ENCODE measurements around the gene ADGB.
"Not testable (repeated sequence)": the region's sequence is repeated elsewhere in the genome, so short reads cannot be mapped to it uniquely, and the experiment has no call there.

Gene ADGB

GRCh38 chr6:146598772-146599405 is at the start of gene ADGB:
TSS of gene ADGB (plus strand) at chr6:146598972. CDS start at chr6:146599041, 69 bp downstream.
- peak; percentile 18 for DNase-seq (ENCODE audit: low read depth)

GRCh38 chr6:146550911-146551310 is 47.9 kb upstream of the ADGB start:
- DNase-seq (ENCODE audit: low read depth), result no peak

GRCh38 chr6:146551545-146551944 is 47.2 kb upstream of the ADGB start:
- DNase-seq (ENCODE audit: low read depth), result no peak

- no peak for DNase-seq (ENCODE audit: low read depth)
Measured at GRCh38 chr6:146553377-146554135, 45.2 kb upstream of the ADGB start.

GRCh38 chr6:146560607-146561006 is 38.2 kb upstream of the ADGB start:
- no peak for DNase-seq (ENCODE audit: low read depth)

GRCh38 chr6:146566661-146567060 is 32.1 kb upstream of the ADGB start:
- DNase-seq (ENCODE audit: low read depth), result not testable (repeated sequence)

- not testable (repeated sequence) for DNase-seq (ENCODE audit: low read depth)
Measured at GRCh38 chr6:146568619-146569018, 30.2 kb upstream of the ADGB start.

GRCh38 chr6:146574211-146574610 is 24.6 kb upstream of the ADGB start:
- DNase-seq (ENCODE audit: low read depth), result no peak

GRCh38 chr6:146578054-146578453 is 20.7 kb upstream of the ADGB start:
- DNase-seq (ENCODE audit: low read depth), result no peak

- no peak for DNase-seq (ENCODE audit: low read depth)
Measured at GRCh38 chr6:146581968-146582367, 16.8 kb upstream of the ADGB start.

GRCh38 chr6:146582857-146583256 is 15.9 kb upstream of the ADGB start:
- DNase-seq (ENCODE audit: low read depth), result peak; percentile 23

GRCh38 chr6:146583966-146584365 is 14.8 kb upstream of the ADGB start:
- DNase-seq (ENCODE audit: low read depth), result no peak

- DNase-seq (ENCODE audit: low read depth), result no peak
Measured at GRCh38 chr6:146587459-146587858, 11.3 kb upstream of the ADGB start.

- DNase-seq (ENCODE audit: low read depth), result no peak
Measured at GRCh38 chr6:146590492-146590891, 8.3 kb upstream of the ADGB start.

- no peak for DNase-seq (ENCODE audit: low read depth)
Measured at GRCh38 chr6:146592451-146592850, 6.3 kb upstream of the ADGB start.

GRCh38 chr6:146593986-146594385 is 4.8 kb upstream of the ADGB start:
- DNase-seq (ENCODE audit: low read depth), result no peak

- no peak for DNase-seq (ENCODE audit: low read depth)
Measured at GRCh38 chr6:146594495-146594894, 4.3 kb upstream of the ADGB start.

GRCh38 chr6:146595972-146596731 is 2.6 kb upstream of the ADGB start:
- DNase-seq (ENCODE audit: low read depth), result no peak

- no peak for DNase-seq (ENCODE audit: low read depth)
Measured at GRCh38 chr6:146601352-146601751, 2.6 kb downstream of the ADGB start.

GRCh38 chr6:146602526-146602925 is 3.8 kb downstream of the ADGB start:
- no peak for DNase-seq (ENCODE audit: low read depth)

GRCh38 chr6:146613947-146614346 is 15.2 kb downstream of the ADGB start:
- no peak for DNase-seq (ENCODE audit: low read depth)

GRCh38 chr6:146620655-146621054 is 21.9 kb downstream of the ADGB start:
- no peak for DNase-seq (ENCODE audit: low read depth)

GRCh38 chr6:146628350-146628749 is 29.6 kb downstream of the ADGB start:
- no peak for DNase-seq (ENCODE audit: low read depth)

Measured in fibroblast of the conjunctiva (primary cell).